ENCODE measurements around the gene VAV2. TPM values are rescaled to one million over a fixed set of nuclear protein-coding genes. Genes with fewer than 3 reads are reported as not detected.
A peak's percentile ranks its signal among the peaks of the same experiment; 100 is the strongest.

The VAV2 gene
- total and polyA plus RNA-seq, 2 experiments from 2014 or later = 8.1 to 28.9 TPM

GRCh38 chr9:133945977-133946753 lies 46.0 kb downstream of the VAV2 start:
- Mint-ChIP-seq H3K27me3 (ENCODE audit: insufficient read depth, low read depth, poor library complexity) (peaks cover 12% of the 10 kb centered on the region), H3K4me1 (peaks cover 16% of the 10 kb centered on the region), H3K9me3 (no peaks in the 10 kb centered on the region), H3K27ac (no peak overlapping the region), H3K4me3 (no peak overlapping the region), H3K36me3 (ENCODE audit: low read depth) (no peaks in the 10 kb centered on the region)
- Histone ChIP-seq H3K27me3 (ENCODE audit: insufficient read depth) (no peaks in the 10 kb centered on the region), H4K20me1 (replicated peaks; ENCODE audit: insufficient read depth) (no peaks in the 10 kb centered on the region; the same call in none of the 2 replicates), H3K36me3 (ENCODE audit: insufficient read depth) (no peaks in the 10 kb centered on the region), H3K27ac (ENCODE audit: low read depth) (no peak overlapping the region), H3K79me2 (replicated peaks; ENCODE audit: insufficient read depth) (peaks cover 84% of the 10 kb centered on the region), H3K4me3 (no peak overlapping the region), H3K4me2 (no peak overlapping the region), H2AFZ (no peak overlapping the region), H3K4me1 (ENCODE audit: insufficient read depth) (no peaks in the 10 kb centered on the region), H3F3A (replicated peaks; ENCODE audit: low read depth) (no peaks in the 10 kb centered on the region), H3K9me2 (ENCODE audit: insufficient read depth) (no peaks in the 10 kb centered on the region)
- TF ChIP-seq JUNB (IDR thresholded peaks at IDR 0.05; ENCODE audit: unreplicated experiment) = no peak
- no peak for TF ChIP-seq ZNF114 (CRISPR knock-in tag; IDR thresholded peaks at IDR 0.05)
- TF ChIP-seq, protein P1, sequence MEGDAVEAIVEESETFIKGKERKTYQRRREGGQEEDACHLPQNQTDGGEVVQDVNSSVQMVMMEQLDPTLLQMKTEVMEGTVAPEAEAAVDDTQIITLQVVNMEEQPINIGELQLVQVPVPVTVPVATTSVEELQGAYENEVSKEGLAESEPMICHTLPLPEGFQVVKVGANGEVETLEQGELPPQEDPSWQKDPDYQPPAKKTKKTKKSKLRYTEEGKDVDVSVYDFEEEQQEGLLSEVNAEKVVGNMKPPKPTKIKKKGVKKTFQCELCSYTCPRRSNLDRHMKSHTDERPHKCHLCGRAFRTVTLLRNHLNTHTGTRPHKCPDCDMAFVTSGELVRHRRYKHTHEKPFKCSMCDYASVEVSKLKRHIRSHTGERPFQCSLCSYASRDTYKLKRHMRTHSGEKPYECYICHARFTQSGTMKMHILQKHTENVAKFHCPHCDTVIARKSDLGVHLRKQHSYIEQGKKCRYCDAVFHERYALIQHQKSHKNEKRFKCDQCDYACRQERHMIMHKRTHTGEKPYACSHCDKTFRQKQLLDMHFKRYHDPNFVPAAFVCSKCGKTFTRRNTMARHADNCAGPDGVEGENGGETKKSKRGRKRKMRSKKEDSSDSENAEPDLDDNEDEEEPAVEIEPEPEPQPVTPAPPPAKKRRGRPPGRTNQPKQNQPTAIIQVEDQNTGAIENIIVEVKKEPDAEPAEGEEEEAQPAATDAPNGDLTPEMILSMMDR (conservative IDR thresholded peaks at IDR 0.05; ENCODE audit: low read depth in 2 of 2) = no peak
- no peak for TF ChIP-seq NANOG (IDR thresholded peaks at IDR 0.05; ENCODE audit: borderline replicate concordance)
- TF ChIP-seq, protein P2, sequence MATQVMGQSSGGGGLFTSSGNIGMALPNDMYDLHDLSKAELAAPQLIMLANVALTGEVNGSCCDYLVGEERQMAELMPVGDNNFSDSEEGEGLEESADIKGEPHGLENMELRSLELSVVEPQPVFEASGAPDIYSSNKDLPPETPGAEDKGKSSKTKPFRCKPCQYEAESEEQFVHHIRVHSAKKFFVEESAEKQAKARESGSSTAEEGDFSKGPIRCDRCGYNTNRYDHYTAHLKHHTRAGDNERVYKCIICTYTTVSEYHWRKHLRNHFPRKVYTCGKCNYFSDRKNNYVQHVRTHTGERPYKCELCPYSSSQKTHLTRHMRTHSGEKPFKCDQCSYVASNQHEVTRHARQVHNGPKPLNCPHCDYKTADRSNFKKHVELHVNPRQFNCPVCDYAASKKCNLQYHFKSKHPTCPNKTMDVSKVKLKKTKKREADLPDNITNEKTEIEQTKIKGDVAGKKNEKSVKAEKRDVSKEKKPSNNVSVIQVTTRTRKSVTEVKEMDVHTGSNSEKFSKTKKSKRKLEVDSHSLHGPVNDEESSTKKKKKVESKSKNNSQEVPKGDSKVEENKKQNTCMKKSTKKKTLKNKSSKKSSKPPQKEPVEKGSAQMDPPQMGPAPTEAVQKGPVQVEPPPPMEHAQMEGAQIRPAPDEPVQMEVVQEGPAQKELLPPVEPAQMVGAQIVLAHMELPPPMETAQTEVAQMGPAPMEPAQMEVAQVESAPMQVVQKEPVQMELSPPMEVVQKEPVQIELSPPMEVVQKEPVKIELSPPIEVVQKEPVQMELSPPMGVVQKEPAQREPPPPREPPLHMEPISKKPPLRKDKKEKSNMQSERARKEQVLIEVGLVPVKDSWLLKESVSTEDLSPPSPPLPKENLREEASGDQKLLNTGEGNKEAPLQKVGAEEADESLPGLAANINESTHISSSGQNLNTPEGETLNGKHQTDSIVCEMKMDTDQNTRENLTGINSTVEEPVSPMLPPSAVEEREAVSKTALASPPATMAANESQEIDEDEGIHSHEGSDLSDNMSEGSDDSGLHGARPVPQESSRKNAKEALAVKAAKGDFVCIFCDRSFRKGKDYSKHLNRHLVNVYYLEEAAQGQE (IDR thresholded peaks at IDR 0.05; ENCODE audit: unreplicated experiment) = no peak
- TF ChIP-seq ZNF331 (CRISPR knock-in tag; IDR thresholded peaks at IDR 0.05; ENCODE audit: low read depth) = no peak
- no peak for TF ChIP-seq STAT1 (IDR thresholded peaks at IDR 0.05; ENCODE audit: unreplicated experiment)
- no peak for TF ChIP-seq EZH2phosphoT487 (IDR thresholded peaks at IDR 0.05; ENCODE audit: unreplicated experiment)
- DNase-seq (ENCODE audit: low spot score) = no peak
- ATAC-seq = no peak

- Histone ChIP-seq H3K36me3 (ENCODE audit: insufficient read depth) (no peaks in the 10 kb centered on the region), H3K27ac (ENCODE audit: low read depth) (no peak overlapping the region), H3K4me1 (ENCODE audit: insufficient read depth) (no peaks in the 10 kb centered on the region), H3K79me2 (replicated peaks; ENCODE audit: insufficient read depth) (peaks cover 84% of the 10 kb centered on the region), H4K20me1 (replicated peaks; ENCODE audit: insufficient read depth) (no peaks in the 10 kb centered on the region; the same call in none of the 2 replicates), H2AFZ (no peak overlapping the region), H3K4me2 (no peak overlapping the region), H3K4me3 (no peak overlapping the region), H3K9me2 (ENCODE audit: insufficient read depth) (no peaks in the 10 kb centered on the region), H3F3A (replicated peaks; ENCODE audit: low read depth) (no peaks in the 10 kb centered on the region), H3K27me3 (ENCODE audit: insufficient read depth) (no peaks in the 10 kb centered on the region)
- H3K9me3 Mint-ChIP-seq = no peaks in the 10 kb centered on the region
- H3K4me1 Mint-ChIP-seq = peaks cover 15% of the 10 kb centered on the region
- H3K36me3 Mint-ChIP-seq (ENCODE audit: low read depth) = no peaks in the 10 kb centered on the region
- ATAC-seq = no peak
- DNase-seq (ENCODE audit: low spot score) = no peak
- H3K27me3 Mint-ChIP-seq (ENCODE audit: insufficient read depth, low read depth, poor library complexity) = peaks cover 11% of the 10 kb centered on the region
- peak overlapping the region; percentile 59; the same call in 1 of the 2 replicates for H3K27ac Mint-ChIP-seq
- no peak overlapping the region for H3K4me3 Mint-ChIP-seq
- no peak for TF ChIP-seq NANOG (IDR thresholded peaks at IDR 0.05; ENCODE audit: borderline replicate concordance)
- no peak for TF ChIP-seq ZNF331 (CRISPR knock-in tag; IDR thresholded peaks at IDR 0.05; ENCODE audit: low read depth)
- TF ChIP-seq STAT1 (IDR thresholded peaks at IDR 0.05; ENCODE audit: unreplicated experiment) = no peak
Observed at GRCh38 chr9:133945314-133945975, 46.7 kb downstream of the VAV2 start.

Measured in GM23338 (cell line).